HG03139 (cell line): ENCODE data around the gene PCCA.
"Not testable (repeated sequence)": the region's sequence is repeated elsewhere in the genome, so short reads cannot be mapped to it uniquely, and the experiment has no call there.

Source experiments
- ATAC-seq: cut with Tn5 transposase; IDR thresholded peaks from one replicate; pipeline ENCODE4 v1.9.1; 2021; ENCODE audit not compliant: unreplicated experiment

Gene PCCA

DNA sequence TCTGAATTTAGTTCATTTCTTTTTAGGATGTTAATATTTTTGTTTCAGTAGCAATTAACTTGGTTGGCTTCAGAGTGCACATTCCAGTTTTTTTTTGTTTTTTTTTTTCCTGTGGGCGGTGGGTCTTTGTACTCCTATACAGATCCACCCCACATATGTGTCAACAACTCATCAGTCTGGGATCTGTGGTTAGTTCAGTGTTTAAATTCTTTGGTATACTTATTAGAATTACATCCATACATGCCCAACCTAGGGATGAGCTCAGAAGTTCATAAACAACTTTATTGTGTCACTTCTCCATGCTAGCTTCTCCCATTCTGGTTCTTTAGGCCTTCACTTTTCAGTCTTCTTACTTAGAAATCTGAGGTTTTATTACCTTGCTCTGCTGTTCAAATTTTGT, 50.9 kb downstream of the PCCA start:
- ATAC-seq, result no peak

DNA sequence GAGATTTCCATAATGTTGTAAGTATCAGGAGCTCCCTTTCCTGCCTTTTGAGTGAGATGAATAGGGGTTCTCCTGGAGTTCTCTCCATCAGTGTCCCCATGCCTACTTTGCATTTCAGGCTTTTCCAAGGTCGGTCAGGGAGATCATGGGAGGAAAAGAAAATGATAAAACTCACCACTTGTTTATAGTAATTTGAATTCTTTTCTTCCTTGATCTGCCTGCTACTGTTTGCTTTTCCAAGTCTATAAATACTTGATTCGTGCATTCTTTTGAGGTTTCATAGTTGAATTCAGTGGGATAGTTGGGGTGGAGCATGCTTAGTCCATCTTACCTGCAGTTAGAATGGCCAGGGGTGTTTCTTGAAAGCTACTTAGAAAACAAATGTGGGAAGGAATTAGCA, 51.5 kb downstream of the PCCA start:
- ATAC-seq, result no peak

DNA sequence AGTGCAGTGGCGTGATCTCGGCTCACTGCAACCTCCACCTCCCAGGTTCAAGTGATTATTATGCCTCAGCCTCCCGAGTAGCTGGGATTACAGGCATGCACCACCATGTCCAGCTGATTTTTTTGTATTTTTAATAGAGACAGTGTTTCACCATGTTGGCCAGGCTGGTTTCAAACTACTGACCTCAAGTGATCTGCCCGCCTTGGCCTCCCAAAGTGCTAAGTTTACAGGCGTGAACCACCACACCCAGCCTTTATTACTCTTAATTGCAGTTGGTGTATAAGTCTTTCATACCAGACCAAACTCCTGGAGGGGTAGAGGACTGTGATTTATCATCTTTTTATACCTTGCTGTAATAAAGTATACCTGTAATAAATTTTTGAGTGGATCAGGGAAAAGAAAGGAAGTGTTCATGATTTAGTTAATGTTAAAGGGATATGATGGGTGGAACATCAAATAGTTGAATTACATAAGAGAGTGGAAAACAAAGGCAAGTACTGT, 52.6 kb downstream of the PCCA start:
- ATAC-seq, result not testable (repeated sequence)

DNA sequence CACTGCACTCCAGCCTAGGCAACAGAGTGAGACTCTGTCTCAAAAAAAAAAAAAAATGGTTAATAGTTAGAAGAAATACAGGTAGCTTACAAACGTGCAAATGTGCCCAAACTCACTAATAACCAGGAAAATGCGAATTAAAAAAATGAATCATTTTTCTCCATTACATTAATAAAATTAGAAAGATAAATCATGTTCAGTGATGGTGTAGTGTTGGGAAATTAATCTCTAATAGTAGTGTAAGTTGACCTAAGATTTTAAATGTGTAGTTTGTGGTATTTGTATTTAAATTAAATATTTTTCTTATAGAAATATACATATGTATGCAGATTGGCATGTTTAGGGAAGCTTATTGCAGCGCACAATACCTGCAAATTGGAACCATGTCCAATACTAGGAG, 57.6 kb downstream of the PCCA start:
- ATAC-seq, result no peak

DNA sequence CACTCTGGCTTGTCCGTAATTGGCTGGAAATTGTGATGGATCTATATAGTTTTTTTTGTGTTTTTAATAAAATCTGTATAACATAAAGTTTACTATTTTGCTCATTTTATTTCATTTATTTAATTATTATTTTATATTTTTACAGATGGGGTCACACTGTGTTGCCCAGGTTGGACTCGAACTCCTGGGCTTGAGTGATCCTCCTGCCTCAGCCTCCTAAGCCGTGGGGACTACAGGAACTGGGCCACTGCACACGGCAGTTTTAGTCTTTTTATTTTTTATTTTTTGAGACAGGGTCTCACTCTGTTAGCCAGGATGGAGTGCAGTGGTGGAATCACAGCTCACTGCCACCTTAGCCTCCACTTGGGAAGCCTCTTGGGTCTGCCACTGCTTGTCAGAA, 58.9 kb downstream of the PCCA start:
- ATAC-seq, result no peak

DNA sequence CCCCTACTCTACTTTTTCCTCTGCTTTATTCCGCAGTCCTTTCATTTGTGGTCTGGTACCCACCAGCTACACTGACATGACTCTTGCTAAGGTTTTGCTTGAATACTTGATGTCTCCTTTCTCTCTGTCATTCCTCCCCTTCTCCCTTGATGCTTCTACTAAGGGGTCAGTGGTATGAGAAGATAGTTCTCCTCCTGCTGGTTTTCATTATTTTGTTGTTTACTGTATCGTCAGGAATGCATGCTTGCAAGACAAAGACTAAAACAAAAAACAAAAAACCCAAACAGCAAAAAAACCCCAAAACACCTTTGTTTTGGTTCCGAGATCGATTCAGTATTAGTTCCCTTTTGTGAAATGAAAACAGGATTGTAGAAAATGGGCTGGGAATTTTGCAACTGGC, 59.5 kb downstream of the PCCA start:
- no peak for ATAC-seq

DNA sequence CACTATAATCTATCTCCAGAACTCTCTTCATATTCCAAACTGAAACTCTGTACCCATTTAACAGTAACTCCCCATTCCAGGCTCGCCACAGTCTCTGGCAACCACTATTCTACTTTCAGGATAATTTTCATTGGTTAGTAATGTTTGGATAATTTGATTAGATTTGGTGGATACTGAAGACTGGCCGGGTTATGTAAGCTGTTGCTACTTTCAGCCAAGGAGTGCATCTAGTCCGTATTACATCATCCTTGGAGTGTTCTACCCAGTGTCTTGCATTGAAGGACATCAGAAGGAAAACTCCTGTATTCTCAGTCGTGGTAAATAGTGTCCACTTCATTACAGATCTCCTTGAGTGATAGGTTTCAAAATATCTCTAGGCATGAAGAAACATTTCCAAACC, 60.5 kb downstream of the PCCA start:
- no peak for ATAC-seq

DNA sequence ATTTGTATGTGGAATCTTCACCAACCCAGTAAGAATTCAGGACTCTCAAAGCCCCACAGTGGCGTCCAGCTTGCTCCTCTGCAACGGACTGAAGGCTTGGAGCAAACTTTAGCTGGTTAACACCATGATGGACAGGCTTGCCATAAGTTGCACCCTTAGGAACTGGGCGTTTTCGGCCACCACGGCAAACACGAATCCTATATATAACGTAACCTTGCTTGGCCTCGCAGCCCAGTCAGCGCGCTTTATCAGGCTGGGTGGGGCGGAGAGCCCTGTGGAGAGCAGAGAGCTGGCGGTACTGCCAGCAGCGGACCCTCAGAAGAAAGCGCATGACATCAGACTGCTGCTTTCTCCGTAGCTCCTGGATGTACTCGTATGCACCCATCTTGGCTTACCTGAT, 61.8 kb downstream of the PCCA start:
- ATAC-seq, result not testable (repeated sequence)

DNA sequence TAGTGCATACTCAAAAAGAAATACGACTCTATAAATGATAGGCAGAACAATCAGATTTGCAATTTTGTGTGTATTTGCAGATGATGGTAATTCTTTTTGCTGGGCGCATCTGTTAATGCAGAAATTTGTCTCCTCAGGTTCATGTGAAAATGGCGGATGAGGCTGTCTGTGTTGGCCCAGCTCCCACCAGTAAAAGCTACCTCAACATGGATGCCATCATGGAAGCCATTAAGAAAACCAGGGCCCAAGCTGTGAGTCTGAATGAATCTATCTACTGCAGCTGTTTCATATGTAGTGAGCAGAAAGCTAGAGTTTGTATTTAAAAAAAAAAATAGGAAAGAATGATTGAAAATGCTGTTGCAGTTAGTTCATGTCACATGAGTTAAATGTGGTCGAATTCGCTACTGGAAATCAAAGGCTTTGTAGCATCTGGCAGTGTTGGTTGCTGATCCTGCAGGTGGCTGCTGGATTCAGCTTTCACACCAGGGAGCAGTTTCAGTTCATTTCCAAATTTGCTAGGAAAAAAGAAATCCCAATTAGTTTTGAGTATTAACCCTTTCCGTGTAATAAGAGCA, 66.0 kb downstream of the PCCA start:
- no peak for ATAC-seq

DNA sequence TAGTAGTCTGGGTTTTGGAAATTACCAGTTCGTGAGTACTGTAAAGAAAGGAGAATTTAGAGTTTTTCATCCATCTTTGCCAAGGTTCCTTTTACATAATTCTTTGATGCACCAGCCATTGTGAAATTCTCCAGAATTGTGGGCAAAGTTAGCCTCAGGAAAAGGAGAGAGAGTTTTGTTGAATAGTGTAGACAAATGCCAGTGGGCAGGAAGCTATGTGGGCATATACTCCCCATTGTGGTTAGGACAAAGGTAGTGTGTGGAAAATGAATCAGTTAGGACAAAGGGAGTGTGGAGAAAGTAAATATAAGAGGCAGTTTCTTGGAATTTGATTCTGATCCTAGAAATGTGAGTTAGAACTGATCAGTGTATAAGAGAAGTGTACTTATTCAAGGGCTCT, 67.9 kb downstream of the PCCA start:
- no peak for ATAC-seq

DNA sequence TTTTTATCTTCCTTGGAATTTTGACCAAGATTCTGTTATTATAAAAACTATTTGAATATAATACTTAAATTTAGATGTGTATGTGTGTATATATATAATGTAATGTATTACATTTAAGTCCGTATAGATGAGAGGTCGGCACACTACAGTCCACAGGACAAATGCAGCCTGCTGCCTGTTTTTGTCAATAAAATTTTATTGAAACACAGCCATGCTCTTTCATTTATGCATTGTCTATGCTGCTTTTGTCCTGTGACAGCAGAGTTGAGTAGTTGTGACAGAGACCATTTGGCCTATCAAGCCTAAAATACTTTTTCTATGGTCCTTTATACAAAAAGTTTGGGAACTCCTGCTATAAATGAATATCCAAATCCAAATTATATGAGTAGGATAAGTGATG, 69.7 kb downstream of the PCCA start:
- ATAC-seq, result no peak

DNA sequence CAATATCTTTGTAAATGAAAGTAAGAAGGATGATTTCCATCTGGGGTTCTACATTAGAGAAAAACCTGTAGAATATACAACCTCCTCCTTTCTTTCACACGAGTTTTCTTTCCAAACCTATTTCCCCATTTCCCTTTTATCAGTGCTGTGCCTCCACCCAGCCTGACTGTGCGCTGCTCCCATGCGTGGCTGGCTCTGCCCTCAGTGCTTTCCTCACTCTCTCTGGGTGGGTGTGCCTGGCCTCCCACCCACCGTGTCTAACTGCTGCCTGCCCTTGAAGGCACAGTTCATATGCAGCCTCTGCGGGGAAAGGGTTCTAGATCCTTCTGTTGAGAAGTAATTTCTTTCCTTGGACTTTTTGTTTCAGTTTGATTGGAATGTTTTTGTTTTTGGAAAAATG, 70.7 kb downstream of the PCCA start:
- no peak for ATAC-seq

DNA sequence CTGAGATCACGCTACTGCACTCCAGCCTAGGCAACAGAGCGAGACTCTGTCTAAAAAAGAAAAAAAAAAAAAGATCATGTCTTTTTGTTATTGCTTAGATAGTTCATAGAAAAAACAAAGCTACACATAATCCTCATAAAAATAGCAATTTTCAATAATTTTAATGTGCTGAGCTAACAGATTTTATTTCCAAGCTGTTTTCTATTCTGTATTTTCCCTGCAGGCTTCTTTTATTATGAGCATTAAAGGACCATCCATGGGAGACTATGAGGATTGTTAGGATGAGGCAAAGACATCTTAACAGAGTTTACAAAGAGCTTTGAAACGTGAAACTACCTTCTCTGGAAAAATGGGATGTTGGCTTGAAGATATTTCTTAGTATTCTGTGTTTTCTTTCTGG, 71.6 kb downstream of the PCCA start:
- no peak for ATAC-seq

DNA sequence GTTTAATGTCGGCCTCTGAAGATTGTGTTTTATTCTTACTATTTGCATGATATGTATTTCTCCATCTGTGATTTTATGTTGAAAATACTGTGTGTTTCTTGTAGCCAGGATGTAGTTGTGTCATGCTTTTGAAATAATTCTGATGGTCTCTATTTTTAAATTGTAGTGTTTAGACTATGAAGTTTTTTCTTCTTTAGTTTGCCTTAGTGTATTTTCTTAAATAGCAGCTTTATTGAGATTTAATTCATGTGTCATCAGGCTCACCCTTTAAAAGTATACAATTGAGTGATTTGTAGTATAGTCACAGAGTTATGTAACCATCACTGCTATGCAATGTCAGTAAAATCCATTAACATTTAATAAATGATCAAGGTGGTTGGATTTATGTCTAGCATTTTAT, 74.5 kb downstream of the PCCA start:
- ATAC-seq, result no peak

DNA sequence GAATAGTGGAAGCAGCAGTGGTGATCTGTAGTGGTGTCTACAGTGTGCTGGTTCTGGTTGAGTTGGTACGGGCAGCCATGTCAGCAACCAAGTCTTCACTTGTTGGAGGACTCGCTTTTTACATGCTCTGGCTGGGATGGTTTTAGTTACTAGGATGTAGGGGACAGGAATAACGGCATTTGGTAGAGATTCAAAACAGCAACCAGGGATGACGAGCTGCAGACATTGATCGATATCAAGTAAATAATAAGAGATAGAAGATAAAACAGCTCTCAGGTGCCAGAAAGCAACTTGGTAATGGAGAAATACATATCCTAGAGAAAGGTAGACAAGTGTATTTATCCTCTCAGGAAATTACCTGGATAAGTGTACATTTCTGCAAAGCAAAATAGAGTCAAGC, 84.3 kb downstream of the PCCA start:
- no peak for ATAC-seq

DNA sequence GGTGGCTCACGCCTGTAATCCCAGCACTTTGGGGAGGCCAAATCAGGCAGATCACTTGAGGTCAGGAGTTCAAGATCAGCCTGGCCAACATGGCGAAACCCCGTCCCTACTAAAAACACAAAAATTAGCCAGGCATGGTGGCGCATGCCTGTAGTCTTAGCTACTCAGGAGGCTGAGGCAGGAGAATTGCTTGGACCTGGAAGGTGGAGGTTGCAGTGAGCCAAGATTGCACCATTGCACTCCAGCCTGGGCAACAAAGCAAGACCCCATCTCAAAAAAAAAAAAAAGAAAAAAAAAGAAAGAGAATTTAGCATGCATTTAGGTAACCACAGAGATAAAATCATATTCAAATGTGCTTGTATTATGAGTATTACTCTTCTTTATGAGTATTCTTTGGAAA, 85.6 kb downstream of the PCCA start:
- ATAC-seq, result not testable (repeated sequence)

DNA sequence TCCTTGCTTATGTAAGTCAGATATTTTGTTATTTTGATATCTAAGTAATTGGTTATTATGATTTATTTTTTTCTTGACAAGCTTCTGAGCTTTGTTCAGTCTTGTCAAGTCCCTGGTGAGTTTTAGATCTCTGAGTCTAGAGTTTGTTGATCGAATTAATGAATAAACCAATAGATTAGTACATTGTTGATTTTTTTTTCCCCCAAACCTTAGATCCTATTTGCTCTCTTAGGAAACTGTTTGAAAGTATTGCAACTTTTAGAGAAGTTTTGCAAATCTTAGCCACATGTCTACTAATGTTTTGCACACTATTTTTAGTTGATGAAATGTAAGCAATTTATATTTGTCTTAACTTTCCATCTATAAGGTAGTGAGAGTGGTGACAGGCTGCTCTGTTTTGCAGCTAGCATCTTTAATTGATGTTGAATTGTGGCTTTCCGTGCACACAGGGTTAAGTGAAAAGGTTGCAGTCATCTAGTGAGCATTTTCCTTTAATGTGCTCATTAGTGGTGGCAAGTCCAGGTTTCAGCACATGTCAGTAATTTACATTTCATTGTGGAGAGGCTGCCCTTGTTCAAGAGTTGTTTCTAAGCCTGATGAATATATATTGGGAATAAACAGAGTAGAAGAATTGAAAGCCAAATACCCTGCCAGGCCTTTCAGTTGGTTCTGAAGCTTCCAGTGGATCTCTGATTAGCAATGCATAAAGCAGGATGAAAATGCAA, 86.3 kb downstream of the PCCA start:
- no peak for ATAC-seq

DNA sequence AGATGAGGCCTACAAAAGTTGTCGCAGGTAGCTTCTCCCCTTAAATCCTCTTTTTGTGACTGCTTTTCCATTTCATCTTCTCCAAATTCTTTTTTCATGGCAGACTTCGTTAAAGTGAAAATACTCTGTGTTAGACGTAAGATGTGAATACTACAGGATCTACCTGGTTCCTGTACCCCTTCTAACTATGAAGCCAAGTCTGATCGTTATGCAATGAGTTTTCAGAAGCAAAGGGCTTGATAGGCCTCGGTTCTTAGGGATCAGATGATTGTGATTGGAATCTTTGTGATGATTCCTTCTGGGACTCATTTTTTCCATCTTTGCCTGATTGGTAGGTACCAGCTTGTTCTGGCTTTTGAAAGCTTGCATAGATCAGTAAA, 86.9 kb downstream of the PCCA start:
- no peak for ATAC-seq

DNA sequence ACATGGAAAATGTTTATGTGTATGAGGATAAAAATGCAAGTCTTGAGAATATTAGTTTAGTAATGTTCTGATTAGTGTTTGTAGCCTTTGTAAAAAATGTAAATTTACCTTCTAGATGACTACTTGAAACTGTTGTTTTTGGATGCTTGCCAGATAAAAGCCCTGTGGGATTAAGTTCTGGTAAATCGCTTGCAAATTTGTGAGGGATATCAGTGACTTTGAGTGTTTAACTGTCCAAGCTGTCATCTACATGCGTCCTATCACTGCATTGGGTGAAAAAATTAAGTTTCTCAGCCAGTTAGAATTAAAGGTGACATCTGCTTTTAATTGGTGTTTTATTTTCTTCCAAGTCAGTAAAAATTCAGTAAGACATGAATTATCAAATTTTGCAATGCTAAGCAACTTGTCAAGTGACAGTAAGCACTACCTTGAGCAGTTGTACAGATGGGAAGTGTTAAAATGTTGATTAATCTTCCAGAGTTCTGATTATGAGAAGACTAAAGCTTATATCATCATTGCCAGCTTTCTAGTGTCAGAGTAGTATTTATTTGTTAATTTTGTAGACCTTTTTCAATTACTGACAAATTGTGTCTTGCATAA, 88.0 kb downstream of the PCCA start:
- ATAC-seq, result no peak

DNA sequence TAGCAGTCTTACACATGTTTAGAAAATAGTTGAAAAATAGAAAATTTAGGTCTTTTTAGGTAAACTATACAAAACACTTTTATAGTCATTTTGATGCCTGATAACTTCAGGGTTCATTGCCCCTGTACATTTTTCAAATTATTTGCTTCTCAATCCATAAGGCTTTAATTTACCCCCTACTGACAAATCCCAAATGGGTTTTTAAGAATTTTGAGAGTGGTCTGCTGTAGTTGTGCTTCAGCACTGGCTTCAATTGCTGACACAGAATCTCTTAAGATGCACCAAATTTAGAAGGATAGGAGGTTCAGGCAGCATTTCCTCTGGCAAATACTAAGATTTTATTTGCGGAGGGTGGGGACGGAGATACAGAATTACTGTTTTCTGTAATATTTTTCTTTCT, 89.4 kb downstream of the PCCA start:
- no peak for ATAC-seq

DNA sequence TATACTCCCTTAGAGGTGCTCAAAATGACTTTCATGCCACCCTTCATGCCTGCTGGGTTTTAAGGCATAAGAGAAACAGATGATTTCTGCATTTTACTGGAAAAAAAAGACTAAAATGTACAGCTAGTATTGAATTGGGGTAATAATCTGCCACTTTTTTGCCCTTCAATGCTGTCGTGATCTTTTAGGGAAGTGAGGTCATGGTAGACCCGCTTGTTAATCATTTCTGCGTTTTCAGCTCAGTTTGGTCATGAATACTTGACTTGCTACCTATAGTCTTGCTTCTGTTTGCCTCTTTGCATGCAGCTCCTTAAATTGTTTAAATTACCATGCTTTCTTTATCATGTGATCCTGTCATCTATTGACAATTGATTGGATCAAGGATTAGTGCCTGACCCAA, 90.4 kb downstream of the PCCA start:
- ATAC-seq, result no peak

DNA sequence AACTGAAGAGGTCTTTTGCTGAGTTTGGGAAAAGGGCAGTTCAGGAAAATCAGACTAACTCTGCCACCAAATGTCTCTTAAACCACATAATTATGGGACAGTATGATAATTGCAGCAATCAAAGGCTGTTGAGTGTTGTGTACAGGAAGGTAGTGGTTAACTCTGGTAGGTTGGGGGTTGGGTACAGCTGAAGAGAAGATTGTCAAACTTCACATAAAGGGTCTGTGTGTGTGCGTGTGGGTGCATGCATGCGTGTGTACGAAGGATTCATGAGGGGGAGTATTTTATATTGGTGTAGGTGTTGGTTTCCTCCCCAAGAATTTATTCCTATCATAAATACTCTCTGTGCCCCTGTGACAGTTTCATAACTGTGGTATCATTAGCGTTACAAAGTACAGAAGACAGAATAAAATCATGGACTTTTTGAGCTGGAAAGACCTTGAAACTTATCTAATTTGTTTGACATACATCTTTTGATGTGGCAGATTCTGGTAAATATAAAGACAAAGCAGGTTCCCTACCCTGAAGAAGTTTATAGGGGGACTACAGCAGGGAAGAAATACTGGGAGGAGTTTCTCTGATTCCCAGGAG, 94.1 kb downstream of the PCCA start:
- ATAC-seq, result no peak
